Stimulated activated CD8-positive, alpha-beta memory T cell treated with anti-CD3 and anti-CD28 coated beads, Interleukin-4, amount 100 ng/mL, for 48 hours (primary cell): ENCODE results near the gene ALKBH2.
"Not testable (repeated sequence)": the region's sequence is repeated elsewhere in the genome, so short reads cannot be mapped to it uniquely, and the experiment has no call there.

Experiments
- DNase-seq: peaks from one replicate; pipeline ENCODE4 v3.0.0-alpha.2; 2020

The ALKBH2 gene

GRCh38 chr12:109065853-109066193 is 27.4 kb downstream of the ALKBH2 start:
- DNase-seq: no peak

GRCh38 chr12:109065154-109065852 is 28.0 kb downstream of the ALKBH2 start:
- no peak for DNase-seq

GRCh38 chr12:109064143-109064542 is 29.1 kb downstream of the ALKBH2 start:
- no peak for DNase-seq

GRCh38 chr12:109058773-109059172 is 34.5 kb downstream of the ALKBH2 start:
- no peak for DNase-seq

GRCh38 chr12:109057376-109057775 is 35.9 kb downstream of the ALKBH2 start:
- DNase-seq: no peak

GRCh38 chr12:109056891-109057290 is 36.4 kb downstream of the ALKBH2 start:
- no peak for DNase-seq

- no peak for DNase-seq
These were observed 38.8 kb downstream of the ALKBH2 start for GRCh38 chr12:109054520-109054919.

- DNase-seq: not testable (repeated sequence)
These were observed 39.2 kb downstream of the ALKBH2 start for GRCh38 chr12:109054124-109054513.

- peak; percentile 43 for DNase-seq
These were observed 39.7 kb downstream of the ALKBH2 start for GRCh38 chr12:109053382-109054123.

GRCh38 chr12:109052414-109053323 is 40.6 kb downstream of the ALKBH2 start, which contains the start of gene USP30:
Gene USP30 (plus strand): TSS chr12:109052576. CDS start chr12:109052679, 103 bp downstream.
- DNase-seq: peak; percentile 92

GRCh38 chr12:109052097-109052413 is 41.2 kb downstream of the ALKBH2 start:
- DNase-seq: no peak

- not testable (repeated sequence) for DNase-seq
These were observed 43.5 kb downstream of the ALKBH2 start for GRCh38 chr12:109049794-109050193.

GRCh38 chr12:109048706-109049105 is 44.6 kb downstream of the ALKBH2 start:
- not testable (repeated sequence) for DNase-seq

GRCh38 chr12:109047081-109047805 is 46.0 kb downstream of the ALKBH2 start:
- no peak for DNase-seq

- no peak for DNase-seq
These were observed 49.0 kb downstream of the ALKBH2 start for GRCh38 chr12:109044241-109044640.
